NCI-H1694 treated with DMSO at 0.1 percent for 48 hours (cell line): ENCODE data around the gene FTCD.
"Not testable (repeated sequence)": the region's sequence is repeated elsewhere in the genome, so short reads cannot be mapped to it uniquely, and the experiment has no call there.

Experiments
- DNase-seq: peaks from one replicate; lab custom pipeline; 2025; lab: John Stamatoyannopoulos, UW

FTCD gene

GRCh38 chr21:46140352-46141003 is 14.9 kb downstream of the FTCD start:
- DNase-seq = not testable (repeated sequence)

DNA sequence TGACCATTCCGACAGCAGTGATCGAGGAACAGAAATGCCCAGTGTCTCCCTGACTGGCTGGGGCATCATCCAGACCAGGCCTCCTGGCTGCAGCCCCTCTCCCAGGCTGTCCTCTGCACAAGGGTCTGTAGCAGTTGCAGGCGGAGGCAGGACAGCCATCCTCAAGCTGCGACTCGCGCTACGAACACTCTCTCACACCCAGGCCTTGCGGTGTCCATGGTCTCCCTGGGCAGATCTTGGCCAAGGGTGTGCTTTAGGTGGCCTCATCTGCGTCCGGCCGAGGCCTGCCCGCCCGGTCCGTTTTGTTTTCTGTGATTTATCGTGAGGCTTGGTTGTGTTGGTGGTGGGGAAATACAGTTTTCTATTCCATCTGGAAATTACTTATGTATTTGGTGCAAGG is 15.7 kb downstream of the FTCD start:
- no peak for DNase-seq

DNA sequence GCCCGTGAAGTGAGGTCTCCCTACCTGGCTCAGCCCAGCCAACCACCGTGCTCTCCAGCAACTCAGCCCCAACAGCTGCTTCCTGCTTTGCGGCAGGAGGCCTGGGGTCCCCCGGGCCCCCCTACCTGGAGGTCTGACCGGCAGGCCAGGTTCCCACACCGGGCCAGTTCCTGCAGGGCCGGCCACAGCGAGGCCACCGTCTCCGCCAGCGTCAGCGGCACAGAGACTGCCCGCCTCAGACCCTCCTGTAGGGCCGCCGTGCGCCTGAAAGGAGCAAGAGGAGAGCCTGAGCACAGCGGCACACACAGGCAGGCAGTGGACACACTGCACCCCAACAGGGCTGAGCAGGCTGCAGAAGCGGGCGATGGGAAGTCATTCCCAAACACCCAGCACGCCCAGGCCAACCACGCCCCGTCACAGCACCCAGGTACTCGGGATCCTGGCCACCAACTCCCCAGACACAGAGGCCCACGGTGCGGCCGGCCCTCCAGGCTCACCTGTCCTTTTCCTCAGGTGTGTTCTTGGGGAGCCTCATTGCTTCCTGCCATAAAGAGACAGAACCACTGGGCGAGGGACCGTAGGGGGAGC is 16.9 kb downstream of the FTCD start:
- no peak for DNase-seq

- DNase-seq = no peak
These were observed 17.5 kb downstream of the FTCD start for GRCh38 chr21:46137908-46138307.

DNA sequence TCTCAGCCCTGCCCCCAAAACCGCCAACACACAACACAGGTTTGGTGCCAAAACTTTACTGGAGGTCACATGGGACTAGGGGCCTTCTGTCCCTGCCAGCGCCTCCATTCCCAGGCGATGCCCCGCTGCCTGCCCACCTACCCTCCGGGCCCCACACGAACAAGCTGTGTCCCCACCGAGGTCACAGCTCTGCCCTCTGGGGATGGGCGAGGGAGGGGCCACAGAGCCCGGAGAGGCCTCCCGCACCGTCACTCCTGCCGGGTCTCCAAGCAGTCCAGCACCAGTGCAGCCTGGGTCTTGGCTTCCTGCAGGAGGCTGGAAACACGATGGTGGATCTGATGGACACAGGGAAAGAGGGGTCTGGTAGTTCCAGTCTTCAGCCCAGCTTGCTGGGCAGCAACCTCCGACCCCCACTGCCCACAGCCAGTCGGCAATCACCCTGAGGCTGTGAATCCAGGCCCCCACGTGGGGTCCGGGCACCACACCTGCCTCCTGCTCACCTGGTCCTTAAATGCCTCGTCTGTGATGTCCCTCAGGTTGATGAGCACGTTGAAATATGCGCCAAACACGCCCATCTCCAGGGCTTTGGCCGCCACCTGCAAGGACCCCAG is 18.5 kb downstream of the FTCD start:
- no peak for DNase-seq

GRCh38 chr21:46135782-46136395 is 19.5 kb downstream of the FTCD start:
- no peak for DNase-seq

GRCh38 chr21:46131838-46132651 is 23.3 kb downstream of the FTCD start:
- no peak for DNase-seq

DNA sequence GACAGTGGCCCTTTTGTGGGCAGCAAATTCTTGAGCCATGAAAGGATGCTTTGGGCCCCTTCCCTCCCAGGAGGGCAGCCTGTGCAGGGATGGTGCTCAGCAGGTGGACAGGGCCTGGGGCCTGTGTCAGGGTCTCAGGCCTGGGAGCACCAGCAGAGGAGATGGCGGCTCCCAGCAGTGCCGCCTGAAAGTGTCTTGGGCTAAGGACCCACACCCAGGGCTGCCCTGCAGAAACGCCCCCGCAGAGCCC is 23.9 kb downstream of the FTCD start:
- DNase-seq = no peak

DNA sequence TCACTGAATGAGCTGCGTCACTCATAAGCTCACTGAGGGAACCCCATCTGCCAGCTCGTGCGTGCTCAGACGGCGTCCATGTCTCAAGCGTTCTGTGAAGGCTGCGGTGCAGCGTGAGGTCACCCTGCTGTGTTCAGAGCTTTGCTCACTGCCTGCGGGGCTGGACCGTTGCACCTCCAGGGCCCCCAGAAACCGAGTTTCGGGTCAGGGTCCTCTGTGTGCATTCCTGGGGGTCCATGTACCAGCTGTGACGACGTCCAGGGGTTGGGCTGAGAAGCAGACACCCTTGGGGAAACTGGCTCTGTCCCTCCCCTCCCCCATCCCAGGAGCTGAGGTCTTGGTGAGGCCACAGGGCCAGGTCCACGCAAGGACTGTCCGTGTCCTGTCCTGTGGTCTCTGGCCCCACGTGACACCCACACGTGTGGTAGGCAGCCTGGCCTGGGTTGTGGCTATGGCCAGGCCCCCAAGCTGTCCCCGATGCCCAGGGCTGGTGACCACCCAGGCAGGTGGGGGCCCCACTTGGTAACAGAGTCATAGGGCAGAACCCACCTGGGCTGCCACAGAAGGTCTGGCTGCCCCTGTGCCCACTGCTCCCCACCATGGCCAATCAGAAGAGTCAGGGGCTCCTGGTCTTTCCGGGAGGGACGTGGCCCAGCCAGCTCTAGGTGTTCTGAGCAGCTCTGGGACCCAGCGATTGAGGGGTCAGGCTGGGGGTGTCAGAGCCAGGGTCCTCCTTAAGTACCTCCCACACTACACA is 24.4 kb downstream of the FTCD start:
- no peak for DNase-seq

DNA sequence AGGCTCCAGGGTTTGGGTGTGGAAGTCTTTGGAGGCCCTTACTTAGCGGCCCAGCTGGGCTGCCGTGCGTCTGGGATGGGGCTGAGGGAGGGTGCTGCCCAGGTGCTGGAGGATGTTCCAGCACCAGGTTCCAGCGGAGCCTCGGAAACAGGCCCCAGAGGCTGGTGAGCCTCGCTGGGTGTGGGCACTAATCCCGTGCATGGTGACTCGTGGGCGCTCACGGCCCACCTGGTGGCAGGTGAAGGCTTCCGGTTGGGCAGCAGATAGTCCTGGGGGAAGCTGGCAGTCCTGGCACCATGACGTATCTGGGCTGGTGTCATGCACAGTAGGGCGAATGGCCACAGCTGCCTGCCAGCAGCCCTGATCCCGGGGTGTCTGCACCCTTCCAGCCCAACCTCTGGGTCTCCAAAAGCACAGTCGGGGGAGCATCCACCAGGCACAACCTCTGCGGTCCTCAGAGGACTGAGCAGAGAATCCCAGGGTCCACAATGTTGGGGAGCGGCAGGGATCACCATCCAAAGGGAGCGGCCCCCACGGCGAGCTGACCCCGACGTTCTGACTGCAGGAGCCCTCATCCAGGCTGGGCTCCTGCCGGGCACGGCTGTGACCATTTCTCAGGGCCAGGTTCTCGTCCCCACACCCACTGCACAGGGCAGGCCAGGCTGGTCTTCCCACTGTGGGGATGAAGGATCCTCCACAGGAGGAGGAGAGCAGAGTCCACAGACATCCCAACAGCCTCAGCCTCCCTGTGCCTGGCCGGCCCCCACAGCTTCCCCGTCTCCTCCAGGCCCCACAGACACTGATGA is 25.3 kb downstream of the FTCD start:
- no peak for DNase-seq

- DNase-seq = no peak
These were observed 26.3 kb downstream of the FTCD start for GRCh38 chr21:46128933-46129571.

DNA sequence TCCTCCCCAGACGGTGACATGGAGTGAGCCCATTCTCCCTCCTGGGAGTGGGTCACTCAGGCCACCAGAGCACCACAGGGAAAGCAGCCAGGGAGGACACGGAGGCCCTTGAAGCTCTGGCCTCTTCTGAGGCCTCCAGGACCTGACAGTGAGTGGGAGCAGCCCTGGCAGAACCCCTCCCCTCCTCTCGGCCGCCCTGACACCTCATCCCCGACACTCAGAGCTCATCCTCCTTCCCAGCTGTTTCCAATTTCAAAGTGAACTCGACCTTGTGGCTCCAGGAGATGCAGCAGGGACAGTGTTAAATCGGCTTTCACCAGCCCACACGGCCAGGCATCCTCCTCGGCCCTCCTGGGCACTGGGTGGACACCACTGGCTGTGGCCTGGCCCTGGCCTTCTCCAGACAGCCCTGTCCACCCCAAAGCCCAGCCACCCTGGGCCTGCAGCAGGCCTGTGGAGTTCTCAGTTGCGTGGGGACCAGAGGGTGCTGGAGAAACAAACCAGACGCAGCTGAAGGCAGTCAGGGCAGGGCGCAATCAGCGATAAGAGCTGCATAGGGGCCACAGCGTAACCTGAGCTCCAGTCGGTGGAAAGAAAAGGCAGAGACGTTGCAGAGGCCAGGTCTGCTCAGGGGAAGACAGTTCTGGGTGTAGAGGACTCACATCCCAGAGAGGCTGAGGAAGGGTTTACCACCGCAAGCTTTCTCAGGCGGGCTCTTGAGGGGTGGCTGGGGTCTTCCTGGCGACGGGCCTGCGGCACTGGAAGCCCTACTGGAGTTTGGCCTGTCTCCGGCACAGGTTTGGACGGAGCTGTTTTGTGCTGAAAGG is 27.1 kb downstream of the FTCD start:
- no peak for DNase-seq

GRCh38 chr21:46127239-46128105 is 27.9 kb downstream of the FTCD start:
- DNase-seq = no peak

- no peak for DNase-seq
These were observed 28.8 kb downstream of the FTCD start for GRCh38 chr21:46126309-46127238.

- DNase-seq = no peak
These were observed 29.5 kb downstream of the FTCD start for GRCh38 chr21:46125846-46126301.

- no peak for DNase-seq
These were observed 30.2 kb downstream of the FTCD start for GRCh38 chr21:46124926-46125845.
